HG02610 (cell line): ENCODE data around the gene P2RY2.

Experiments used
- ATAC-seq: cut with Tn5 transposase; IDR thresholded peaks from one replicate; pipeline ENCODE4 v1.9.1; 2021; ENCODE audit warnings: mild to moderate bottlenecking, moderate library complexity; ENCODE audit not compliant: unreplicated experiment

Gene P2RY2

GRCh38 chr11:73218106-73218829 lies at the start of gene P2RY2:
TSS of gene P2RY2 (plus strand) at chr11:73218281. CDS start at chr11:73234160, 15,879 bp downstream.
- ATAC-seq = no peak

DNA sequence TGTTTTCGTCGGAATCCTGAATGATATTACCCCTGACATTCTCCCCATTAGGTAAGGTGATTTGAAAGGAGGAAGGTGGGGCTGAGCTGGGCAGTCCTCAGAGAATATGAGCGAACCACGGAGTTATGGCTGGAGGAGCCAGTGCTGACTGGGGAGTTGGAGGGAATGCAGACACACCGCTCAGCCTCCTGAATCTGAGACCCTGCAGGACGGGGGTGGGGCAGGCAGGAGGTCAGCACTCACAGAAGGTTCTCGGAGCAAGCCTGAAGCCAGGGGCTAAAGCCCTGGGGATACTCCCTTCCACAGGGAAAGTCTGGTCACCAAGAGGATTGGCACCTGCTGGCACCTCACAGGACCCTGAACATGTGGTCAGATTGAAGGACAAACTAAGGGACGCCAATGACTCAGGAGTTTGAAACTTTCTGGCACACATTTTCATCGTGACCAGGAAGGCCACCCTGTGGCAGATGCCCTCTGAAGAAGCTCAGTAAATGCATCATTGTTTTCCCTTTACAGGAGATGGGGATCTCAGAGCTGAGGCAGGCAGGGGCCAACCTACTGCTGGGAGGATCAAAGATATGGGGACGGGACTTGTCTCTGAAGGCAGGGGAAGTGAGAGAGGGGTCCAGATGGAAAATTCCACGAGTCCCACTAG lies 49.0 kb upstream of the P2RY2 start:
- ATAC-seq = no peak

DNA sequence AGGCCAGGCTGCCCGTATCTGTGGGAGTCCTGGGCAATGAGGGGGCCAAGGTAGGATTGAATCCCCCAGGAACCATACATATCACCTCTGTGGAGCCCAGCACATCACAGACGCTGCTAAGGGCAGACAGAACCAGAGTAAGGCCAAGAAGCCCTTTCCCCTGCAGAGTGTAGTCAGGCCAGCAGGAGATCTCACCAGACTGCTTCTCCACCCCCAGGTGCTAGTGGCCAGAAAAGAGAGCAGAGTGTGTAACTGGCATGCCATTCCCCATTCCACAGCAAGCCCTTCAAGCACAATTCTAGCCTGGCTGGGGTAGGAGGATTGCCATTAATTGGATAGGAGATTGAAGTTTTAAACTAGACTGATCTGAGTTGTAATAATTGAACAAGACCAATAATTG lies 47.9 kb upstream of the P2RY2 start:
- no peak for ATAC-seq

GRCh38 chr11:73171436-73172161 lies 46.5 kb upstream of the P2RY2 start:
- ATAC-seq = no peak

DNA sequence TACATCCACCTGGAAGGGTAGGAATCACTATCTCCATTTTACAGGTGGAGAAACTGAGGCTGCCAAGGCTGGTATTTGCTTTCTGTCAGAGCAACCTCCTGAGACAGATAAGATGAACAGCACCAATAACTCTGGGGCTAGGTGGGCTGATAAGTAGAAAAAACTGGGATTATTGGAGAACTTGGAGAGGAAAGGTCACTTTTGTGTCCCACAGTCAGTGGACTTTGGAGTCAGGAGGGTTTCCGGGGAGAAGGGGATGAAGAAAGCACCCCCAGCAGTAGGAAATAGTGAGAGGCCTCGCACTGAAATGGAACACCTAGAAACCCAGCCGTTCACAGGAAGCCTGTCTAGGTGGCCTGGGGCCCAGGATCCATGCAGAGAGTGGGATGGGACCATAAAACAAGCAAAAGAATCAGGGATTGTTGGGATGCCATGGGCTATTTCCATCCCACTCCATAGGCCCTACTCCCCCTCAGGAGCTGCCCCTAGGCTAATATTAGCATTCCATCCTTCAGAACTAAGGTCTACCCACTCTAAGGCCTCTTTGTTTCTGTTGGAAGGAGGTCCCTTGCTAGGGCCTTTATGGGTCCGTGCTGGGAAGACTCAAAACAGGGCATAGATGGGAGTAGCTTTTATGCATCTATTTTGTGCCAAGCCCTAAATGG lies 45.0 kb upstream of the P2RY2 start:
- no peak for ATAC-seq

DNA sequence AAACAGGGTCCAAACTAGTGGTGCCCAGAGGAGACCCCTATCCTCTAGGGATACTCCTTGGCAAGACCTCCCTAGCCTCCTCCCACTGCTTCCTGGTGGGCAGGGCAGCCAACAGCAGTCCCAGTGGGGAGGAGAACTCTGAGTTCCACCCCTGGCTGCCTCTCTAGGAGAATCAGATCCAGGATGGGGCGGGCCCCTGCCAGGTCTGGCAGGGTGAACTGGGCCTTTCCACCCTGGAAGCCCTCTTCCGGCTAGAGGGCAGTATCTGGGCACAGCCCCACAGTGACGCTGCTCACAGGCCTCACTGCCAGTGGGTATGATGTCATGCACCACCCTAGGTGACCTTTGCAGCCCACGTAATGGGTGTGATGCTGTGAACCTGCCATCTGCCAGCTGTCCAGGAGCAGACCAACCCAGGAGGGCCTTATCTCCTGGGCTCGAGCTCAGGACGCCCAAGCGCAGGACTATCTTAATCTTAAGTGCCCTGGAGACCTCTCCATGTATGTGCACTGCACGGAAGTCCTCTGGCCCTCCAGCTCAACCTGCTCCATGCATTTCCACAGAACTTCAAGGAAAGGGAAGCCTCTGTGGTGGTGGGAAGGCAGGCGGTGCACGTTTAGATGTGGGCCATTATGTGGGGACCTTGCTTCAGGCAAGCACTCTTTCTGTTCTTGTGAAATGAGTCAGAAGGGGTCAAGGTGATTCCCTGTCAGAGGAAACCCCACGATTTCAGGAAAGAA lies 44.2 kb upstream of the P2RY2 start:
- ATAC-seq = no peak

DNA sequence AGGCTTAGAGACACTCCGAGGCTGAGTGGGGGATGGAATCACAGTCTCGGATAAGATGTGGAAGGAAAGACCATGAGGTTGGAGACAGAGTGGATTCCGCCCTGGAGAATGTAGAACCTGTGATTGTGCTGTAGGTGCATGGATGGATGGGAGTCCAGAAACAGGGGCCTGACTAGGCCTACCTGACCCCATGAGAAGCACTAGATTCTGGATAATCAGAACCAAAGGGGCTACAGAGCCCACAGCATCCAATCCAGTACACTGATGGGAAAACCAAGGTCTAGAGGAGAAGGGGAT lies 43.6 kb upstream of the P2RY2 start:
- no peak for ATAC-seq

DNA sequence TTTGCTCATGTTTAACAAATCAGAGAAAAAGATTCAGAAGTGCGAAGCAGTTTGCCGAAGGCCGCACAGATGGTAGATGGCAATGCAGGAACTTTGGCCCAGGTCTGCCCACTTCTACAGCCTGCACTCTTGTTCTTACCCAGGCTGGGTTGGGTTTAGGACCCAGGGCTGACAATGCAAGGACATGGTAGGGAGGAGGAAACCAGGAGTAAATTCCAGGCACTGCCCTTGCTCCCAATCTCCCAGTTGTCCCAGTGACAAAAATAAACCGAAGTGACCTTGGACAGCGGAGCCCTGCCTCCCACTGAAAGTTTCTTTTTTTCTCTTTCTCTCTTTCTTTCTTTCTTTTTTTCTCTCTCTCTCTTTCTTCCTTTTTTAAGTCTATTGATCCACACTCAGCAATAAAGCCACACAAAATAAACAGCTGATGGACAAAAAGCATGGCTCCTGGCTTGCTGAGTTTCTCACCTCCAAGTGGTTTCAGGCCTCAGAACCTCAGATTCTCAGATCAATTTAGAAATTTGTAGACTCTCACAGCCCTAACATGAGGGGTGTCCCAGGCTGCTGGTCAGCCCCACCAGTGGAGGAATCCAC lies 42.4 kb upstream of the P2RY2 start:
- no peak for ATAC-seq

GRCh38 chr11:73176145-73176873 lies 41.8 kb upstream of the P2RY2 start:
- ATAC-seq = no peak

- ATAC-seq = no peak
Measured at GRCh38 chr11:73176874-73177155, 41.3 kb upstream of the P2RY2 start.

DNA sequence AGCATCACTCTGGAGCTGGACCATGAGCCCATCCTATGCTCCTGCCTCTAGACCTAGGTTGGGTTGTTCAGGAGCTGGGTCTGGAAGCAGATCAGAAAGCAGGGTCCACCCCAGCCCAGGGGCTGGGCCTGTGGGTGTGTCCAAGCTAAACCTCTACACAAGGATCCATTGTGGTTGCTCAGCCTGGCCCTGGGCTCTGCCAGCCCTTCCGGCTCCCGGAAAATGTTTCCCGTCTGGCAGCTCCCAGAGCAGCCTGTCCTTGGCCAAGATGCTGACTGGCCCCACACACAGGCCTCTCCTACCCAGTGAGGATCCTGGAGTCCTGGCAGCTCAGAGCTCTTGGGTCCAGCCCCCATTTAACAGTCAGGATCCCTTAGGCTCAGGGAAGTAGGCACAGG lies 40.7 kb upstream of the P2RY2 start:
- ATAC-seq = no peak

- peak; percentile 74 for ATAC-seq
Measured at GRCh38 chr11:73177778-73178539, 40.1 kb upstream of the P2RY2 start.

- no peak for ATAC-seq
Measured at GRCh38 chr11:73178681-73179080, 39.4 kb upstream of the P2RY2 start.

DNA sequence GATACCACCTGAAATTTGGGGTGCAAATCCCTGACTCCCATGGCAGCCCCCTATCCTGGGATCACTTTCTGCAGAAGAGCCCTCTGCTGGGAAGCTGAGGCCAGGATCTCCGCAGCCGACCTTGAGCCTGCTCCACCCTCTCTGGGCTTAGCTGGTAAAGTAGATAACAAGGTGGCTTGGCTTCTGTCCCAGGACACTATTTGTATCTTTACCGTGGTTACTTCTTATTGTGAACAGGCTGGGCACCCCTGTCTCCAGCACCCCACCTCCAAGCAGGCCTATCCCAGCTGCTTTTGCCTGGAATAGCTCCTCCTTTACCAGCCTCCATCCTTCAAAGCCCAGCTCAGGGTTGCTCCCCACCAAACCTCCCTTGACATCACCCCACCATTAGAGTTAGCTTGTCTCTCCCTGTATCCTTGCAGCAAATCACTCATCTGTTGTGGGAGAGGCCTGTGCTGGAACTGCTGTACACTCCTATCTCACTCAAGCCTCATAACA lies 35.2 kb upstream of the P2RY2 start:
- ATAC-seq = no peak

- peak; percentile 35 for ATAC-seq
Measured at GRCh38 chr11:73184953-73185671, 33.0 kb upstream of the P2RY2 start.

- no peak for ATAC-seq
Measured at GRCh38 chr11:73185680-73186293, 32.3 kb upstream of the P2RY2 start.

DNA sequence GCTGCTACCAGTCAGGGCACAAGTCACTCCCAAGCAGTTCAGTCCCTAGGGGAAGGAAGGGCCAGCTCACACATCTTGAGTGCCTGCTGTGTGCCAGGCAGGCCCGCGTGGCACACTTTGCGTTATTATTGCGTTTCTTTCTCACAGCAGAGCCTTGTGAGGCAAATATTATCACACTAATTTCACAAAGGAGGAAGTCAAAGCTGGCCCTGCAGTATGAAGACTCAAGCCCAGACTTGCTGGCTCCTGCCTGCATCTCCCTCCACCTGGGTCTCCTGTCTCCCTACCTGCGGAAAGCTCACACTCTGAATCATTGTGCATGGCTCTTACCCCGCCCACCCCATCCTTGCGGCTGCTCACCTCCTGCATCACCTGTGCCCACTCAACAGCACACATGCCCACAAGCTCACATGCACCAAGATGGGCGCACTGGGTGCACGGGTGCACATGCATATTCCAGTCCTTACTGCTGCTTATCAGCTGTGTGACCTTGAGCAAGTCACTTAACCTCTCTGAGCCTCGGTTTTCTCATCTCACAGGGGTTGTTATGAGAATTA lies 31.7 kb upstream of the P2RY2 start:
- no peak for ATAC-seq

- ATAC-seq = no peak
Measured at GRCh38 chr11:73186886-73187285, 31.2 kb upstream of the P2RY2 start.
